Neural progenitor cell (in vitro differentiated cells): Measurements from ENCODE around the gene ADAM17.
"Not testable (repeated sequence)": the region's sequence is repeated elsewhere in the genome, so short reads cannot be mapped to it uniquely, and the experiment has no call there.

ENCODE experiments used
- CTCF ChIP-seq: fragments of 200-600 bp; sonication (generic); IDR thresholded peaks from 2 replicates; pipeline ENCODE4 v1.5.1; 2017; ENCODE audit warnings: antibody characterized with exemption, mild to moderate bottlenecking
- EZH2 ChIP-seq: fragments of 200-600 bp; sonication (generic); IDR thresholded peaks from 2 replicates; pipeline ENCODE4 v1.6.1; 2017; ENCODE audit warnings: antibody characterized with exemption, mild to moderate bottlenecking, moderate library complexity
- EZH2phosphoT487 ChIP-seq: fragments of 200-600 bp; sonication (generic); IDR thresholded peaks from 2 replicates; pipeline ENCODE4 v1.6.1; 2017; ENCODE audit warnings: antibody characterized with exemption

GRCh38 chr2:9513946-9514345, 41.7 kb downstream of the ADAM17 start:
- TF ChIP-seq CTCF, EZH2, EZH2phosphoT487: not testable (repeated sequence)
